GM18870 (cell line): ENCODE results near the gene CWC25.
"Not testable (repeated sequence)": the region's sequence is repeated elsewhere in the genome, so short reads cannot be mapped to it uniquely, and the experiment has no call there.

Experiments
- ATAC-seq: cut with Tn5 transposase; IDR thresholded peaks from one replicate; pipeline ENCODE4 v1.9.1; 2021; ENCODE audit warnings: moderate library complexity; ENCODE audit not compliant: unreplicated experiment

The CWC25 gene

DNA sequence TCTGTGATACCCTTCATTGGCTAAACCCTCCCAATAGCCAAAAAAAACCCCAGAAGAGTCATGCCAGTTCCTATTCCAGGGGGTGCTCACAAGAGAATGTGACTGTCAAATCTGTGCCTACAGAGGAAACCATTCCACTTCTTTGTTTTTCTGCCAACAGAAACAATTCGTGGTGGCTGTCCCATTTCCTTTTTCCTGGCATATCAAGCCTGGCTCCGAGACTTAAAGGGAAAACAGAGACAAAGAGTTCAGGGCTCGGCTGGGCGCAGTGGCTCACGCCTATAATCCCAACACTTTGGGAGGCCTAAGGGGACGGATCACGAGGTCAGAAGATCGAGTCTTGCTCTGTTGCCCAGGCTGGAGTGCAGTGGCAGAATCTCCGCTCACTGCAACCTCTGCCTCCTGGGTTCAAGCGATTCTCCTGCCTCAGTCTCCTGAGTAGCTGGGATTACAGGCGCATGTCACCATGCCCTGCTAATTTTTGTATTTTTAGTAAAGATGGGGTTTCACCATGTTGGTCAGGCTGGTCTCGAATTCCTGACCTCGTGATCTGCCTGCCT lies 34.9 kb downstream of the CWC25 start:
- ATAC-seq, result not testable (repeated sequence)

DNA sequence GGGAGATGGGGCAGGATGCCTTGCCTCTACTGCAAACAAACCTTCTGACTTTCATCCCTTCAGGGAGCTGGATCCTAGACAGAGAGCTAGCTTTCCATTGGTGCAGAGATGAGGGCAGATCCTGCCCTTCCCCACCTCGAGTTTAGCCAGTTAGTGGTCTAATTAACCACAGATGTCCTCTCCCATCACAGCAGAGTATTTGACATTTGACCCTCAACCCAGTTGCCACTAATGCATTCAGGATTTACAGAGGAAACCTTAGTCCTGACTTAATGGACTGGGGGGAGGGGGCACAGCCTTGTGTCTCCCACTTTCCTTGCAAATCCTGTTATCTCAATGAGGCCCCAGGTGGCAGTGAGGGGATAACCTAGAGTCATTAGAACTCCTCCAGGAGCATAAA lies 35.9 kb downstream of the CWC25 start:
- no peak for ATAC-seq

DNA sequence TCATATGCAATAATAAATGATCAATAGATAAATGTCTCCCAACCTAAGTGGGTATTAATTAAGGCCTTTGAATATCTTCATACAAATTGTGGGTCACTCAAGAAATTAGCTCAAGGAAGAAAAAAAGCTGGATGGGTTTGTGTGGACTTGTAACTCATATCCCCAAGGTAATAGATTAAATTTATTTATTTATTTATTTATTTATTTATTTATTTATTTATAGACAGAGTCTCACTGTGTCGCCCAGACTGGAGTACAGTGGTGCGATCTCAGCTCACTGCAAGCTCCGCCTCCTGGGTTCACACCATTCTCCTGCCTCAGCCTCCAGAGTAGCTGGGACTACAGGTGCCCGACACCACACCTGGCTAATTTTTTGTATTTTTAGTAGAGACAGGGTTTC lies 37.1 kb downstream of the CWC25 start:
- not testable (repeated sequence) for ATAC-seq

DNA sequence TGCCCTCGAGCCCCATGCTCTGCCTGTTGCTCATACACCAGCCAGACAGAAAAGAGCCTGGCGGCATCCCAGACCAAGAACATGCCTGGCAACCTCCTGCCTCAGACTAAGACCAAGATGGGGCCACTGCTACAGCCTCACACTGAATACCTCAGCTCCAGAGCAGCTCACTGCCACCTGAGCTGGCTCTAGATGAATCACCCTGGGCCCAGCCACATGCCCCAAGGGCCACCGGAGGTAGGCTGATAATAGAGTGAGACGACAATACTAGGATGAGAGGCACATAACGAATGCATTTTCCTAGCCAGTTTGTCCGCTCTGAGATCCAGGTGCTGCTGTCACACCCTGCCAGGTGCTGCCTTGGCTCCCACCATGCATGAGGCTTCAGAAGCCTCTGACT lies 38.7 kb downstream of the CWC25 start:
- ATAC-seq, result no peak

DNA sequence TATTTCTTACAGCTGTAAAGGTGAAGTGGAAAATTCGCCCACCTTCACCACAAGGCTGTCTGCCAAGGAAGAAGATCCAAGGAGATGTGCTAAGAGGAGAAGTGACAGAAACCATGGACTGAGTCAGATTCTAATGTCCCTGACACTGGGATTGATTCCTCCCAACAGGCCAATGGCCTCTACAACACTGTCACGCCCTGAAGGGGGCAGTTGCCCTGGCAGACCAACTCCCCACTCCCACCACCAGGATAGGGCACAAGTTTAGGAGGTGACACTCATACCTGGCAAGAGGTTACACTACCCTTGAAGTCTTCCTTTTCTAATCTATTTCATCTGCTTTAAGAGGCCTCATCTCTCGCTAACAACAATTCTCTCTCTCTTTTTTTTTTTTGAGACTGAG lies 41.9 kb downstream of the CWC25 start:
- no peak for ATAC-seq

DNA sequence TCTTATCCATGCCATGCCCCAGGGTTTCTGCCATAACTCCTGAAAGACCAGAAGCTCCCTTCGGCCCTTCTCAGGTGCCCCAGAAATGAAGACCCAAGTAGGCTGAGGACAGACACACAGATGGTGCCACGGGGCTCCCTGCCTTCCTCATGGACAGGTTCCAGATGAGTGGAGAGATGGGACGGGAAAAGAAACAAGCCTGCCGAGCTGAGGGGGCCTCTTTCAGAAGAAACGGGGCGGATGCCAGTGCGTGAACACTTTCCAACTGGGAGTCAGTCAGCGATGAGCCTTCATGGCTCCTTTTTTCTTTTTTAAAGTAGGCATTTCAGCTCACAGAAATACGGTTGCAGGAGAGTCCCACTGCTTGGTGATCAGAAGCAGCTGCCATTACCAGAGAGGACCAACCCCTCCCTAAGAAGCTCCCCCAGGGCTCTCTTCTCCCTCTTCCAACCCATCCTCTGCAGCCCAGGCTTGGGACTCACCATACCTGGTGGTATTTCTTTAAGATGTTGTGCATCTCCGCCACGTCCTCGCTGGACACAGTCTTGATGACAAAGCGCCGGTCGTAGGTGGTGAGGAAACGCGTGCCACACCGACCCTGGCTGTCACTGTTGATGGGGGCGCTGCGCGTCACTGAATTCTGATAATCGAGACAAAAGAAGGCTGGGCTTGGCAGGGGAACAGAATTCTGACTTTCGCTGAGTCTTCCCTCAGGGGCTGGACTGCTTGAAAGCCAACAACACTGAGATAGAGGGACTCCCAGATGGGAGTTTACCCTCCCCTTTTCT lies 45.0 kb downstream of the CWC25 start:
- no peak for ATAC-seq

DNA sequence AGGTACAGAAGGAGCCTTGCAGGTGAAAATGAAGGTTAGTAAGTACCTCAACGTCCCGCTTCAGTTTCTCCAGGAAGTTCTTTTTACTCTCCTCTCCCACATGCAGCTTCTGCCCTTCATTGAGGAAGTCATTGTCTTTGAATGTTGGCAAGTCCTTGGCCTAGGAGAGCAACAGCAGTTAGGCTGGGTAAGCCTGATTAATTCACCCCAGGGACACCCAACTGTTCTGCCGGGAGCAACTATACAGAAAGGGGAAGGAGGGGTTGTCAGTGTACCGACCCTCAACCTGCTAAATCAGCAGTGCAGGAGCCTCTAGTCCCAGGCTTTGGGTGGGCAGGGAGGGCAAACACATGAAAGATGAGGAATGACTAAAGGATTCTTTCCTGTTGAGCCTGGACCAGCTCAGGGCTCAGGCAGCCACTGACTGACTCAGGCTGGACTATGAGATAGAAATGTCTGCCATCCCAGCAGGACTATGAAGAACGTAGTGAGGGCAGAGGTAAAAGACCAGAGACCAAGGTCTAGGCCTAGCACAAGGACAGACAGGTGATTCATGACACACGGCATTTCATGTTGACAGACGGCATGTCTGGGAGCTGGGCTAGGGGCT lies 47.4 kb downstream of the CWC25 start:
- ATAC-seq, result no peak

DNA sequence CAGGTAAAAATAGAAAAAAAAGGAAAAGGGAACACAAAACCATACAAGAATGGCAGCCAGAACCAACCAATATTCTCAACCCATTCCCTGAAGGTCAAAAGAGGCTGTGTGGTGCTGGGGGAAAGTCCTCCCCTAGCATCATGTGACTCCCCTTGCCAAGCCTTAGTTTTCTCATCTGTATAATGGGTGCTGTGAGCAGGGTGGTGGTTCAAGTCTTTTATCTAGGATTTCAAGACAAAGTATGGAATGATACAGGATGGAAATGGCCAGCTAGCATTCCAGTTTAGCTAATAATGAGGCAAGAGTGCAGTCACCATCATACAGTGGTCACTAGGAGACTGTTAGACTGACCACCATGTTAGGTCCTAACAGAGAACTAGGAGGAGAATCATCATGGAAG lies 51.9 kb downstream of the CWC25 start:
- ATAC-seq, result no peak

DNA sequence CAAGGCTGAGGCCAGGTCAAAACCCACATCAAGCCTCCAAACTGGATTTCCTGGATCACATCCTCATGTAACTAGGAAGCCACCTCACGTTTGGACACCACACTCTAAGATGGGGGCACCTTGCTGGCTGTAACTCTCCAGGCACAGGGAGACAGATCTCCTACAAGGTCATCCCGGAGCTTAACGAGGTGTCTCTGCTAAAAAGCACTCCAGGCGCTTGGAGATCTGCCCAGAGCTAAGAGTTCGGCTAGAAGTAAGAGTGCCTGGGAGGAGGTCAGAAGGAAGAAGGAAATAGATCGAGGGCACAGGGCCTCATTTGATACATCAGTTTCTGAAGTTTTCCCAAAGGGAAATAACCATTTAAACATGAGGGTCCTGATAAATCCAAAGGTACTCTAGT lies 56.7 kb downstream of the CWC25 start:
- ATAC-seq, result no peak

DNA sequence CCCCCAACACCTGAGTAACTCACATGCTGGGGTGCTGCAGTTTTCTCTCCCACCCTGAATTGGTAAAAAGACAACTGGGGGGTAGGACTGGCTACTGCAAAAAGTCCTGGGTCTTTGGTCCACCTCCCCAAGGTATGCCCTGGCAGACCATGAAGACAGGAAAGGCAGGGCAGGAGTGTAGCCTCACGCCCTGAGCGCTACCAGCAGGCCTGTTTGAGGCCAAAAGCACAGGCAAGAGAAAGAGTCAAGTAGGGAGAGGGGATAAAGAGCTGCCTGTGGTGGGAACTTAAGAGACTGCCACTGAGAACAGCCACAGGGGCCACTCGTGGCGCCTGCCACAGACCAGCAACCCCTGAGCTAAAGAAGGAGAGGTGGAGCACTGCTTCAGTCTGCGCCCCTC lies 58.8 kb downstream of the CWC25 start:
- no peak for ATAC-seq

DNA sequence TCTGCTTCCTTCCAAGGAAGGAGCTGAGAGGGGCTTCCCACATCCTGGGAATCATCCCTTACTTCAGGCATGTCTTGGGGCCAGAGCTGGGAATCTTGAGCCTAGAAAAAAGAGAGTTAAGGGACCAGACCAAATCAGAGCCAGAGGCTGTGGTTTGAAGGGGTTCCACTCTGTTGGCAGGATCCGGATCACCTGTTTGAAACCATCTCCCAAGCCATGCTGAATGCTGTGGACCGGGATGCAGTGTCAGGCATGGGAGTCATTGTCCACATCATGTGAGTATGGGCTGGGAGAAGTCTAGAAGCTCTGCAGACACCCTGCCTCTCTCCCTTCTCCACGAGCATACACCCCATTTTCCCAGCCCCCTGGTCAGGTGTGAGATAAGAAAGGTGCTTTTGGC lies 62.9 kb downstream of the CWC25 start:
- no peak for ATAC-seq

DNA sequence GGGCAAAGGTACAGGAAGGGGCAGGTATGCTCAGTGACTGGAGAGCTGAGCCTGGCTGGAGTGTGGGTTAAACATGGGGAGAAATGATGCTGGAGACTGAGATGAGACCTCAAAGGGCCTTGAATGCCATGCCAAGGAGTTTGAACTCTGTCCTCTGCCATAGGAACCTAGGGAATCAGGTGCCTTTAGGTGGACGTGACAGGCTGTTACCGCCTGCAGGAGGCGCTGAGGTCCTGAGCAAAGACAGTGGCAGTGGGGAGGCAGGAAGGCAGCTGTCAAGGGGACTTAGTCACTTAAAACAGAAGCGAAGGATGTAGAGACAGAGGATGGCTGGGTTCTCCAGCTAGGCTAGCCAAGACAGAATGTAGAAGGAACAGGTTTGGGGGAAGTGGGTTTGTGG lies 63.5 kb downstream of the CWC25 start:
- ATAC-seq, result no peak

DNA sequence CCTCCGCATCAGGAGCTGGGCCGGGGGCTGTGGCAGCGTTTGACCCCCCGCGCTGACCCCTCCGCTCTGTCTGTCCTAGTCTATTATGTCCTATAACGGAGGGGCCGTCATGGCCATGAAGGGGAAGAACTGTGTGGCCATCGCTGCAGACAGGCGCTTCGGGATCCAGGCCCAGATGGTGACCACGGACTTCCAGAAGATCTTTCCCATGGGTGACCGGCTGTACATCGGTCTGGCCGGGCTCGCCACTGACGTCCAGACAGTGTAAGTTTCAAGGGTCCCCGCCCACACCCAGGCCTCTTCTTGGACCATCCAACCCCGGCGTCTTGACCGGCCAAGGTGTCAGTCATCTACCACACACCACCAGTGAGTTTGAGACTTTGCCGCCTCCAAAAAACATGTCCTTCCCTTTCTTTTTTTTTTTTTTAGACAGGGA lies 72.0 kb downstream of the CWC25 start:
- ATAC-seq, result no peak

DNA sequence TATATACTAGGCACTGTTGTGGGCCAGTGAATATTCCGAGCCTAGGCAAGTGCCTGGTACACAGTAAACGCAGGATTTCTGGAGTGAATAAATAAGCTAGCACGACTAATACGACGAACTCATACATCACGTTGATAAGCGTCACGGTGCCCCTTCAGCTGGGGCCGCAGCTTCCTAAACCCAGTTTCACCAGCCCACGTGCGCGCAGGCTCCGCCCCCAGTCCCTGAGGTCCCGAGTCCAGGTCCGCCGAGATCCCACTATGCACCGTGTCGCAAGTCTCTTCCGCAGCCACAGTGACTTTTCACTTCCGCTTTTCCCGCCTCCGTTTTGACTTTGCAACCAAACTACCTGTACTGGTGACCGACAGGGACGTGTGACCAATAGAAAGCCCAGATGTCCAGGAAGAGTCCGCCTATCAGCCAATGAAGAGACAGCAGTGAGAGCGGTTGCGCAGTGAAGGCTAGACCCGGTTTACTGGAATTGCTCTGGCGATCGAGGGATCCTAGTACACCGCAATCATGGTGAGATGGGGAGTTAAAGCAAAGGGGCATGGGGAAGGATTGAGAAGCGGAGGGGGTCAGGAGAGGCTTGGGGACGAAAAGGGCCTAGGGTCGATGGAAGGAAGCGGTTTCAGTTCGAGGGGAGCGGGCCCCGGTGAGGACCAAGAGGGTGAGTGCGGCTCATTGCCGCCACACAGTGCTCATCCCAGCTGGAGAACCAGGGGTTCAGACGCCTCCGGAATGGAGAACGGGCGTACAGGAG lies 72.6 kb downstream of the CWC25 start, which contains the start of gene PSMB3:
Gene PSMB3, plus strand, starts transcription at position 434 of the 763 bp plus-strand sequence. Its CDS starts 86 bp downstream, at position 520.
- peak; percentile 83 for ATAC-seq

DNA sequence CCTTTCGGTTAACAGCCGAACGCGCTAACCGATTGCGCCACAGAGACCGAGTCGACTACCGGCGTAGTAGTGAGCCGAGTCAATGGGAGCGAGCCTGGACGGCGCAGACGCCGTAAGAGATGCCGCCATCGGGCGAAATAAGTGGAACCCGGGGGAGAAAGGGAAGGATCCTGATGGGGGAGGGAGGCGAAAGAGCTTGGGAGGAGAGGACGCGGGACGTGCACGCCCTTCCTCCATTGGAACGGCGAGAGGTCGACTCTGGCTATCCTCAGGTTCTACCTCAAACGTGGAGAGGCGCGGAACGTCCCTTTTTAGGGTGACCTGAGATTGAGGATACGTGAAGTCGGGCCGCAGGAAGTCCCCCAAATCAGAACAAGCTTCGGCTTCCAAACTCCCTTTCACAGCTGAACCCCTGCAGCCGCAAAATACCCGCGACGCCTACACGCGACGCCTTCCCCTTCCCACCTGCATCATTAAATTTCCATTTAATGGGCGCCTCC lies 73.3 kb downstream of the CWC25 start:
- ATAC-seq, result no peak

DNA sequence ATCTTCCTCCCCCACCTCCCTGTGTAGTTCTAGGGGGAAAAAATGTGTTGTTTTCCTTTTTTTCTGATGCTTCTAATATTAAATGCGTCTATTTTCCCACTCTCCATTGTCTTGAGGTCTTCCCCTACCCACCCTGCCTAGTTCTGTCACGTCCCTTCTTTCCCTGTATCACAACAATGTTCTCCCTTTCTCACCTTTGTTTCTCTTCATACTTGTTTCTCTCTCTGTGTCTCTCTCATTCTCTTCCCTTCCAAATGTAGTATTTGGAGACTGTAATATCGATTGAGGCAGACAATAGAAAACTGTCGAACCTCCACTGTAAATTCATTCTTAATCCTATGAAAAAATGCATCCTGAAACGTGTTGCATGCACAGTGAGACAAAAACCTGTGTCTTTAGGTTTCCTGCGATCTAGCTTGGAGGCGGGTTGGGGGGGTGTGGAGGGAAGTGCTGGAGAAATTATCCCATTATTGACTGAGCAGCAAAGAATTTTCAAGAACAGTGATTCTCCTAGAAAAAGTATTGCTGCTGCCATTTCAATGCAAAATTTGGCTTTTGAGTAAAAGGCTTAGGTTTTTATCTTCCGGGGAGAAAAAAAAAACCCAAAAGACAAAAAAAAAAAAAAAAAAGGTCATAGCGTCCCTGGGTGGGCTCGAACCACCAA lies 73.8 kb downstream of the CWC25 start:
- no peak for ATAC-seq
